Measurements from ENCODE around the gene AUTS2.

The AUTS2 gene

GRCh38 chr7:70474639-70475234, 876.5 kb downstream of the AUTS2 start:
- no peak for DNase-seq (ENCODE audit: low read depth in 4 of 4, low spot score in 1 of 4)

- no peak for DNase-seq (ENCODE audit: low read depth in 4 of 4, low spot score in 1 of 4)
These were observed 879.0 kb downstream of the AUTS2 start for GRCh38 chr7:70477036-70478010.

GRCh38 chr7:70479153-70480021, 881.1 kb downstream of the AUTS2 start:
- DNase-seq (ENCODE audit: low read depth in 4 of 4, low spot score in 1 of 4), result no peak

GRCh38 chr7:70480927-70481569, 882.8 kb downstream of the AUTS2 start:
- DNase-seq (ENCODE audit: low read depth in 4 of 4, low spot score in 1 of 4), result no peak

- DNase-seq (ENCODE audit: low read depth in 4 of 4, low spot score in 1 of 4), result no peak
These were observed 883.4 kb downstream of the AUTS2 start for GRCh38 chr7:70481570-70482123.

GRCh38 chr7:70484255-70484654, 886.0 kb downstream of the AUTS2 start:
- DNase-seq (ENCODE audit: low read depth in 4 of 4, low spot score in 1 of 4), result no peak

- DNase-seq (ENCODE audit: low read depth in 4 of 4, low spot score in 1 of 4), result no peak
These were observed 888.7 kb downstream of the AUTS2 start for GRCh38 chr7:70486977-70487376.

- DNase-seq (ENCODE audit: low read depth in 4 of 4, low spot score in 1 of 4), result no peak
These were observed 889.2 kb downstream of the AUTS2 start for GRCh38 chr7:70487428-70487827.

- DNase-seq (ENCODE audit: low read depth in 4 of 4, low spot score in 1 of 4), result no peak
These were observed 889.6 kb downstream of the AUTS2 start for GRCh38 chr7:70487886-70488285.

GRCh38 chr7:70489813-70490212, 891.5 kb downstream of the AUTS2 start:
- DNase-seq (ENCODE audit: low read depth in 4 of 4, low spot score in 1 of 4), result no peak

- DNase-seq (ENCODE audit: low read depth in 4 of 4, low spot score in 1 of 4), result no peak
These were observed 894.4 kb downstream of the AUTS2 start for GRCh38 chr7:70492625-70493024.

- DNase-seq (ENCODE audit: low read depth in 4 of 4, low spot score in 1 of 4), result no peak
These were observed 896.2 kb downstream of the AUTS2 start for GRCh38 chr7:70494225-70495032.

GRCh38 chr7:70495033-70495376, 896.7 kb downstream of the AUTS2 start:
- no peak for DNase-seq (ENCODE audit: low read depth in 4 of 4, low spot score in 1 of 4)

- no peak for DNase-seq (ENCODE audit: low read depth in 4 of 4, low spot score in 1 of 4)
These were observed 899.5 kb downstream of the AUTS2 start for GRCh38 chr7:70497793-70498192.

GRCh38 chr7:70498232-70498992, 900.1 kb downstream of the AUTS2 start:
- no peak for DNase-seq (ENCODE audit: low read depth in 4 of 4, low spot score in 1 of 4)

- DNase-seq (ENCODE audit: low read depth in 4 of 4, low spot score in 1 of 4), result no peak
These were observed 902.0 kb downstream of the AUTS2 start for GRCh38 chr7:70500261-70500660.

- no peak for DNase-seq (ENCODE audit: low read depth in 4 of 4, low spot score in 1 of 4)
These were observed 904.0 kb downstream of the AUTS2 start for GRCh38 chr7:70502117-70502863.

- no peak for DNase-seq (ENCODE audit: low read depth in 4 of 4, low spot score in 1 of 4)
These were observed 906.0 kb downstream of the AUTS2 start for GRCh38 chr7:70504254-70504653.

GRCh38 chr7:70505468-70505867, 907.2 kb downstream of the AUTS2 start:
- no peak for DNase-seq (ENCODE audit: low read depth in 4 of 4, low spot score in 1 of 4)
